ENCODE results near the gene DRC7.

DNA sequence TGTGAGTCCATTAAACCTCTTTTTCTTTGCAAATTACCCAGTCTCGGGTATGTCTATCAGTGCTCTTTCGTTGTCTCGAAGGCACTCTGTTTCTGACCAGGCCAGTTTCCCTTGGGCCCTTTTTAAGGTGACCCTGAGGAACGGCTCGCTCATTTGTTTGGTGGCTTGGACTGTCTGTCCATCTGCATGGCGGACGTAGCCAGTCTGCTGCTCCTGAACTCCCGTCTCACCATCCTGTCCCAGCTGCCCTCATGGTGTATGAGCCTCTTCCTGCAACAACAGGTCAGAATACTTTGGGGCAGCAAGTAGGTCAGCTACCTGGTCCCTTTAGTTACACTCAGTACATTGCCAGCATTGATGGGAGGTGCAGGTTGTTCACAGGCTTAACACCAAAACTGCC is 19.0 kb downstream of the DRC7 start:
- TF ChIP-seq, protein P1, sequence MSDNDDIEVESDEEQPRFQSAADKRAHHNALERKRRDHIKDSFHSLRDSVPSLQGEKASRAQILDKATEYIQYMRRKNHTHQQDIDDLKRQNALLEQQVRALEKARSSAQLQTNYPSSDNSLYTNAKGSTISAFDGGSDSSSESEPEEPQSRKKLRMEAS (CRISPR knock-in tag; IDR thresholded peaks at IDR 0.05), result no peak
- TF ChIP-seq ZNF671 (CRISPR knock-in tag; IDR thresholded peaks at IDR 0.05), result no peak
- TF ChIP-seq FOXJ3 (CRISPR knock-in tag; IDR thresholded peaks at IDR 0.05; ENCODE audit: borderline replicate concordance), result no peak
- TF ChIP-seq, protein P2, sequence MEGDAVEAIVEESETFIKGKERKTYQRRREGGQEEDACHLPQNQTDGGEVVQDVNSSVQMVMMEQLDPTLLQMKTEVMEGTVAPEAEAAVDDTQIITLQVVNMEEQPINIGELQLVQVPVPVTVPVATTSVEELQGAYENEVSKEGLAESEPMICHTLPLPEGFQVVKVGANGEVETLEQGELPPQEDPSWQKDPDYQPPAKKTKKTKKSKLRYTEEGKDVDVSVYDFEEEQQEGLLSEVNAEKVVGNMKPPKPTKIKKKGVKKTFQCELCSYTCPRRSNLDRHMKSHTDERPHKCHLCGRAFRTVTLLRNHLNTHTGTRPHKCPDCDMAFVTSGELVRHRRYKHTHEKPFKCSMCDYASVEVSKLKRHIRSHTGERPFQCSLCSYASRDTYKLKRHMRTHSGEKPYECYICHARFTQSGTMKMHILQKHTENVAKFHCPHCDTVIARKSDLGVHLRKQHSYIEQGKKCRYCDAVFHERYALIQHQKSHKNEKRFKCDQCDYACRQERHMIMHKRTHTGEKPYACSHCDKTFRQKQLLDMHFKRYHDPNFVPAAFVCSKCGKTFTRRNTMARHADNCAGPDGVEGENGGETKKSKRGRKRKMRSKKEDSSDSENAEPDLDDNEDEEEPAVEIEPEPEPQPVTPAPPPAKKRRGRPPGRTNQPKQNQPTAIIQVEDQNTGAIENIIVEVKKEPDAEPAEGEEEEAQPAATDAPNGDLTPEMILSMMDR (IDR thresholded peaks at IDR 0.05), result no peak
- TF ChIP-seq TEAD4 (CRISPR knock-in tag; IDR thresholded peaks at IDR 0.05), result no peak
- no peak for TF ChIP-seq ETV6 (CRISPR knock-in tag; IDR thresholded peaks at IDR 0.05)
- TF ChIP-seq, protein P3, sequence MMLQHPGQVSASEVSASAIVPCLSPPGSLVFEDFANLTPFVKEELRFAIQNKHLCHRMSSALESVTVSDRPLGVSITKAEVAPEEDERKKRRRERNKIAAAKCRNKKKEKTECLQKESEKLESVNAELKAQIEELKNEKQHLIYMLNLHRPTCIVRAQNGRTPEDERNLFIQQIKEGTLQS (CRISPR knock-in tag; conservative IDR thresholded peaks at IDR 0.05), result no peak
- TF ChIP-seq, protein P4, sequence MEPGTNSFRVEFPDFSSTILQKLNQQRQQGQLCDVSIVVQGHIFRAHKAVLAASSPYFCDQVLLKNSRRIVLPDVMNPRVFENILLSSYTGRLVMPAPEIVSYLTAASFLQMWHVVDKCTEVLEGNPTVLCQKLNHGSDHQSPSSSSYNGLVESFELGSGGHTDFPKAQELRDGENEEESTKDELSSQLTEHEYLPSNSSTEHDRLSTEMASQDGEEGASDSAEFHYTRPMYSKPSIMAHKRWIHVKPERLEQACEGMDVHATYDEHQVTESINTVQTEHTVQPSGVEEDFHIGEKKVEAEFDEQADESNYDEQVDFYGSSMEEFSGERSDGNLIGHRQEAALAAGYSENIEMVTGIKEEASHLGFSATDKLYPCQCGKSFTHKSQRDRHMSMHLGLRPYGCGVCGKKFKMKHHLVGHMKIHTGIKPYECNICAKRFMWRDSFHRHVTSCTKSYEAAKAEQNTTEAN (CRISPR knock-in tag; IDR thresholded peaks at IDR 0.05), result no peak
- no peak for TF ChIP-seq MYBL2 (CRISPR knock-in tag; IDR thresholded peaks at IDR 0.05)
- TF ChIP-seq ZBTB21 (CRISPR knock-in tag; IDR thresholded peaks at IDR 0.05; ENCODE audit: borderline replicate concordance), result no peak
- TF ChIP-seq, protein P5, sequence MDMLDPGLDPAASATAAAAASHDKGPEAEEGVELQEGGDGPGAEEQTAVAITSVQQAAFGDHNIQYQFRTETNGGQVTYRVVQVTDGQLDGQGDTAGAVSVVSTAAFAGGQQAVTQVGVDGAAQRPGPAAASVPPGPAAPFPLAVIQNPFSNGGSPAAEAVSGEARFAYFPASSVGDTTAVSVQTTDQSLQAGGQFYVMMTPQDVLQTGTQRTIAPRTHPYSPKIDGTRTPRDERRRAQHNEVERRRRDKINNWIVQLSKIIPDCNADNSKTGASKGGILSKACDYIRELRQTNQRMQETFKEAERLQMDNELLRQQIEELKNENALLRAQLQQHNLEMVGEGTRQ (CRISPR knock-in tag; IDR thresholded peaks at IDR 0.05), result no peak
- TF ChIP-seq SMAD3 (CRISPR knock-in tag; IDR thresholded peaks at IDR 0.05; ENCODE audit: borderline replicate concordance), result no peak

Data from WTC11 (cell line).